Left renal cortex interstitium (tissue), 4 donors: Measurements from ENCODE around the gene SLC25A21. TPM values are rescaled to one million over a fixed set of nuclear protein-coding genes. Genes with fewer than 3 reads are reported as not detected.

Experiments used
- polyA plus RNA-seq, 4 donors: library from polyadenylated mRNA; unstranded; fragments of 120-200 nt; gene quantifications; one replicate each; pipeline ENCODE4 v1.2.1, GENCODE V29; 2013; ENCODE audit not compliant: insufficient read length in 4 of 4

Gene SLC25A21
- polyA plus RNA-seq, 4 donors = 2.3 to 4.4 (median 3.3) TPM

Other genes with a start within 250 kb of the SLC25A21 start
- 10 to 100 TPM; 10.4 to 12.8 (median 11.7) TPM for gene MIPOL1, start 25.3 kb upstream of the SLC25A21 start, polyA plus RNA-seq